GM21737 (cell line): ENCODE data around the gene SLC9A3.
"Not testable (repeated sequence)": the region's sequence is repeated elsewhere in the genome, so short reads cannot be mapped to it uniquely, and the experiment has no call there.

Experiments used
- ATAC-seq: cut with Tn5 transposase; IDR thresholded peaks from one replicate; pipeline ENCODE4 v1.9.1; 2021; ENCODE audit warnings: mild to moderate bottlenecking, moderate library complexity; ENCODE audit not compliant: unreplicated experiment

SLC9A3 gene

GRCh38 chr5:492314-492893 is 31.8 kb downstream of the SLC9A3 start:
- ATAC-seq: no peak

- no peak for ATAC-seq
Observed at GRCh38 chr5:491856-492155, 32.4 kb downstream of the SLC9A3 start.

GRCh38 chr5:491119-491855 is 33.0 kb downstream of the SLC9A3 start:
- no peak for ATAC-seq

- ATAC-seq: no peak
Observed at GRCh38 chr5:490116-491106, 33.8 kb downstream of the SLC9A3 start.

GRCh38 chr5:489689-490080 is 34.6 kb downstream of the SLC9A3 start:
- ATAC-seq: no peak

- ATAC-seq: no peak
Observed at GRCh38 chr5:488744-489688, 35.2 kb downstream of the SLC9A3 start.

GRCh38 chr5:488241-488640 is 36.0 kb downstream of the SLC9A3 start:
- no peak for ATAC-seq

- ATAC-seq: not testable (repeated sequence)
Observed at GRCh38 chr5:486597-486996, 37.7 kb downstream of the SLC9A3 start.

- ATAC-seq: no peak
Observed at GRCh38 chr5:485946-486491, 38.2 kb downstream of the SLC9A3 start.

- no peak for ATAC-seq
Observed at GRCh38 chr5:485113-485945, 38.9 kb downstream of the SLC9A3 start.

- no peak for ATAC-seq
Observed at GRCh38 chr5:484556-484955, 39.7 kb downstream of the SLC9A3 start.

- ATAC-seq: no peak
Observed at GRCh38 chr5:483434-484140, 40.7 kb downstream of the SLC9A3 start.

- ATAC-seq: no peak
Observed at GRCh38 chr5:483011-483410, 41.2 kb downstream of the SLC9A3 start.

GRCh38 chr5:482506-482905 is 41.7 kb downstream of the SLC9A3 start:
- no peak for ATAC-seq

- no peak for ATAC-seq
Observed at GRCh38 chr5:482021-482420, 42.2 kb downstream of the SLC9A3 start.

- no peak for ATAC-seq
Observed at GRCh38 chr5:481347-481746, 42.9 kb downstream of the SLC9A3 start.

- no peak for ATAC-seq
Observed at GRCh38 chr5:479566-480319, 44.5 kb downstream of the SLC9A3 start.

- ATAC-seq: no peak
Observed at GRCh38 chr5:478982-479535, 45.2 kb downstream of the SLC9A3 start.
